NOMO-1 treated with DMSO at 0.1 percent for 48 hours (cell line): ENCODE results near the gene HCFC1R1.
A peak's percentile ranks its signal among the peaks of the same experiment; 100 is the strongest.

ENCODE experiments used
- DNase-seq: peaks from one replicate; lab custom pipeline; 2025; ENCODE audit not compliant: unreplicated experiment; lab: John Stamatoyannopoulos, UW

The HCFC1R1 gene

GRCh38 chr16:3020247-3020603 is 3.5 kb downstream of the HCFC1R1 start, which contains the start of gene TNFRSF12A:
Gene TNFRSF12A (plus strand): TSS chr16:3020368. CDS start chr16:3020398, 30 bp downstream.
- peak; percentile 70 for DNase-seq

DNA sequence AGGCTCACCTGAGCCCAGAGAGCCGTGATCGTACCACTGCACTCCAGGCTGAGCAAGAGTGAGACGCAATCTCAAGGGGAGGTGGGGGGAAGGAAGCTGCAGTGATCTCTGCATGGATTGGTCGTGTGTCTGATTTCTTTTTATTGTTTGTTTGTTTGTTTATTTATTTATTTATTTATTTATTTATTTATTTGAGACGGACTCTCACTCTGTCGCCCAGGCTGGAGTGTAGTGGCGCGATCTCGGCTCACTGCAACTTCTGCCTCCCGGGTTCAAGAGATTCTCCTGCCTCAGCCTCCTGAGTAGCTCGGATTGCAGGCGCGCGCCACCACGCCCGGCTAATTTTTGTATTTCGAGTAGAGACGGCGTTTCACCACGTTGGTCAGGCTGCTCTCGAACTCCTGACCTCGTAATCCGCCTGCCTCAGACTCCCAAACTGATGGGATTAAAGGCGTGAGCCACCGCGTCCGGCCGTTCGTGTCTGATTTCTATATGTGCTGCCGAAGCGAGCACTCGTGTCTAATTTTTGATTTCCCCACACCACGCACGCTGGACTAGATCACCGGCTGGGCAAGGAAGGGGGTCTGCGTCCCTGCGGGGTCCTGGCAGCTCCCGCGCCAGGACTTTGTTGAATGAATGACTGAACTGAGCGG is 4.0 kb downstream of the HCFC1R1 start:
- no peak for DNase-seq

DNA sequence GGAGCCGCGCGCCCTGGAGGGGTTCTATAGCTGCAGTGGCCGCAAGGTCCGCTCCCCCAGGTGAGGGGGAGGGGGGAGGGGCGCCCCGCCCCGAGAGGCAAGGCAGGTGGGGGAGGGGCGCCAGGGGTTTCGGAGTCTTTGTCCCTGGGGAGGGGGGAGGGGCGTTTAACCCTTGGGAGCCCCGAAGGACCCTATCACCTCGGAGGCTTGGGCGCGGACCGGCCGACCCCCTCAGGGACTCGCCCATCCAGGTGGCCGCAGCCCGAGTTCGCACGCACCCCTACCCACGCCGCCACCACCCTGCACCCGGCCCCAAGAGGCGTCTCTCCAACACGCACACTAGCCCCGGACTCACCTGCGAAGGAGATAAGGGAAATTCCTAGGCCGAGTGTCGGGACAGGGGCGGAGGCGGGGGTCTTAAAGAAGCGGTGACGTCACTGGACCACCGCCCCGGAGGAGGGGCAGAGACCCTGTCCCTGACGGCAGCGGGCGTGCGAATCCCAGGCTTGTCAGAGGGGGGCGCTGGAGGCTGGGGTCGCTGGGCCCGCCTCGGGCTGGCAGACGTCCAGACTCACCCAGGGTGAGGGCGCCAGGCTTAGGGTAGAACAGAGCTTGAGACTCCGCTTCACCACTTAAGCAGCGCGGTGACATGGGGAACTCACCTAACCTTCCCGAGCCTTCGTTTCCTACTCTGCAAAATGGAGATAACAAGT is 5.8 kb downstream of the HCFC1R1 start, which contains the start of gene CLDN6:
TSS of gene CLDN6 (minus strand) at position 390 of the 713 bp plus-strand sequence. CDS start 2,162 bp downstream, outside the sequence.
- no peak for DNase-seq

GRCh38 chr16:3017344-3017743 is 6.4 kb downstream of the HCFC1R1 start:
- no peak for DNase-seq

DNA sequence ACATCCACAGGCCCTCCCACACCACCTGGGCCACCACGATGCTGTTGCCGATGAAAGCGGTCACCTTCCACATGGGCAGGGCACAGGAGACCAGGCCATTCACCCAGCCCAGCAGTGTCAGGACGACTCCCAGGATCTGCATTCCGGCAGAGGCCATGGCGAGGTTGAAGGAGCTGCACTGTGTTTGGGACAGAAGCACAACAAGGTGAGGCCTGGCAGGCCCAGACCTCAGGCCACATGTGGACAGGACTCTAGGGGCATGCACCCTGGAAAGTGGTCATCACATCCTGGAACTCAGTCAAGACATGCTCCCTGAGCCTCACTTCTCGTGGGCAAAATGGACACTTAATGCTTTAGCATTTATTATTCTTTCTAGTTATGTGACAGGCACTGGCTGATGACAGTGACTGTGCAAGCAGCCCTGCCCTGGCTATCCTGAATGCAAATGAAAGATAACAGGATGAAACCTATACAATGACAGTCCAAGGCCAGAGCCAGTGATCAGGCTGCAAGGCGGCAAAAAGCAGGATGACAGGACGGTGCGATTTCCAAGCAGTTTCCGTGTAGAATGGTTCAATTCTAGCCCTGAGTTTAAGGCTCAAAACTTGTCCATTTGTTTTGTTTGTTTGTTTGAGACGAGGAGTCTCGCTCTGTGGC is 7.7 kb downstream of the HCFC1R1 start:
- DNase-seq = no peak

- no peak for DNase-seq
These were observed 8.8 kb downstream of the HCFC1R1 start for GRCh38 chr16:3014971-3015370.

GRCh38 chr16:3013998-3014690 is 9.6 kb downstream of the HCFC1R1 start:
- no peak for DNase-seq

- DNase-seq = no peak
These were observed 10.2 kb downstream of the HCFC1R1 start for GRCh38 chr16:3013491-3013951.

GRCh38 chr16:3012828-3013420 is 10.8 kb downstream of the HCFC1R1 start, which contains the start of gene CLDN9:
Gene CLDN9 (plus strand): TSS chr16:3012923. CDS start chr16:3013363, 440 bp downstream.
- no peak for DNase-seq

GRCh38 chr16:3012246-3012645 is 11.5 kb downstream of the HCFC1R1 start:
- DNase-seq = no peak

- DNase-seq = no peak
These were observed 13.2 kb downstream of the HCFC1R1 start for GRCh38 chr16:3010510-3010909.

- no peak for DNase-seq
These were observed 14.0 kb downstream of the HCFC1R1 start for GRCh38 chr16:3009568-3010390.

DNA sequence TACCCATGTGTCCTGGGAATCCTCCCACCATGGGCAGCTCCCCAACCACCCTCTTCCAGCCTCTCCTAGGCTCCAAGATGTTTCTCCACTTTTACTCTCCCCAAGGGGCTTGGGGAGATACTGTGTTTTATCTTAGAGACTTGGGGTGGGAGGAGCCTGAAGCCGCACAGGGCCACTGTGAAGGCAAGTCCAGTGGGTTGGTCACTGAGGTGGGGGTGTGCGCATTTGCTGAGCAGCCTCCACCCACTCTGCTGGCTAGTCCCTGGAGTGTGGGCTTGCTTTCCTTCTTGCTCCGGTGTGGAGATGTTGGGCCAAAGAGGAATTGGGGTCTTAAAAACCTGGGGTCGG is 15.1 kb downstream of the HCFC1R1 start:
- DNase-seq = no peak

- DNase-seq = peak; percentile 54
These were observed 15.6 kb downstream of the HCFC1R1 start for GRCh38 chr16:3007957-3008689.

GRCh38 chr16:3007059-3007956 is 16.4 kb downstream of the HCFC1R1 start:
- peak; percentile 70 for DNase-seq

GRCh38 chr16:3004781-3005284 is 18.9 kb downstream of the HCFC1R1 start:
- DNase-seq = peak; percentile 46

DNA sequence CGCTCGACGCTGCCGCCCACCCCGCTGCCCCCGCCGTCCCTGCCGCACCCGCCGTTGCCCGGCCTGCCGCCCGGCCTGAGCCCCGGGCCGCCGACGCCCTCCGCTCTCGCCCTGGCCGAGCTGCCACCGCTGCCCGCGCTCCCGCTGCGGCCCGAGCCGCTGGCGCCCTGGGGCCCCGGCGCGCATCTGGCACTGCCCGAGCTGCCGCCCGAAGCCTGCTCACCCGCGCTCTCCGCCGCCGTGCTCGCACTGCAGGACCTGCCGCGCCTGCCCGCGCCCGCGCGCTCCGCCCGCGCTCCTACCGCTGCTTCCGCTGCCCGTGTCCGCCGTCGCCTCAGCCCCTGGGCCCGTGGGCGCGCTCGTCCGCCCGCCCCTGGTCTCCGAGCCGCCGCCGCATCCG is 19.4 kb downstream of the HCFC1R1 start:
- peak; percentile 40 for DNase-seq
